Measurements from ENCODE around the gene PARVA.

The PARVA gene

DNA sequence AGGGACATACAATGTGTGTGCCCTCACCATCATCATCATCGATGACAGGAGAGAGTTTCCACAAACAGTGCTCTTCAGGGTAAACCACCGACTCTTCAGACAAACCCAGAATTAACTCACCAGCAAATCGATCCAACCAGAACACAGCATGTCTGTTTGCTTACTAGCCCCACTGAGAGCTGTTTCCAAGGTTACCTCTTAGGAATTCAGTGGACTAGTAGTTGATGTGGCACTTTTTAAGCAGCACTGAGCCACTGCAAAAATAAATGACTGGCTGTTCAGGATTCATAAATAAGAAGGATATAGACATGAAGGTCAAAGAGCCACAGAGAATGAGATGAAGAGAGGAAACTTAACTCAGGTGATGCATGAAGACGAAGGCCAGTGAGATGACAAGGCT, 83.1 kb downstream of the PARVA start:
- no peak for DNase-seq

DNA sequence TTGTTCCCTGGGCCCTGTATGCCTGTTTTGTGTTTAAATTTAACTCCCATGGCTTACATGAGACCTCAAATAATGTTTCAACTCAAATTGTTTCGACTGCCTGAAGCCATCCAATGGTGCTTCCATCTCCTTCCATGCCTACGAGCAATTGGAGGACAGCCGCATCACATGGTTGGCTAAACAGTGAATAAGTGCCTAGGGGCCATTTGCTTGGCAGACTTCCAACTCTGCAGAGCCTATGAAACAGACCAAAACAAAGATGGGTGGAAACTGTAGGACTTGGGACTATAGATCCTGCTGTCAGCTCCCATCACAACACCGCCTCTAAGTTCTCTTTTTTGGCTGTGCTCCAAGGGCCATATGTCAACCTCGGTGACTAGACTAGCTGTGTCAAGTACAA, 84.1 kb downstream of the PARVA start:
- no peak for DNase-seq

DNA sequence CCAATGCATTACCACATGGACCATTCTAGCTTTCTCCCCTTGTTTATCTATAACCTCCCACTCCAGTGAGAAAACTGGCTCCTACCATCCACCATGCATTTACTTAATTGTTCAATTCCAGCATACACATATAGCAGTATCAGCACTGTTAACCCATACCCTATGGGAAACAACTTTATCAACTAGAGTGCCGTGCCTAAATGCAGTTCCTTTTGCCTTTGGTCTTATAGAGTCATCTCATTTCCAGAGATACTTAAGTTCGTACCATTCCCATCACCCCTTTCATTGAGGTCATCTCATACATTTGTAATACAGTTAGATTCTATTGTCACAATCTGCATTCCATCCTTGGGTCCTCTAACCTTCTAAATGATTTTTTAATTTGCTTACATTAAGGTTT, 86.9 kb downstream of the PARVA start:
- DNase-seq: no peak

DNA sequence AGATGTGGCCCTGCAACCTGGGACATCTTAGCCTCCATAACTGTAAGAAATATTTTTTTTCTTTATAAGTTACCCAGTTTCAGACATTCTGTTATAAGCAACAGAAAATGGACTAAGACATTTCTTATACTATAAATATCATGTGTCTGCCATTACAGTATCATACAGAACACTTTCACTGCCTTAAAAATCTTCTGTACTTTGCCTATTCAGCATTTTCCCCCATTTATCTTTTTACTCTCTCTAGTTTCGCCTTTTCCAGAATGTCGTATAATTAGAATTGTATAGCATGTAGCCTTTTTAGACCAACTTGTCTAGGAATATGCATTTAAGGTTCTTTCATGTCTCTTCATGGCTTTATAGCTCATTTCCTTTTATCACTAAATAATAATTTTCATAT, 88.0 kb downstream of the PARVA start:
- DNase-seq: no peak

DNA sequence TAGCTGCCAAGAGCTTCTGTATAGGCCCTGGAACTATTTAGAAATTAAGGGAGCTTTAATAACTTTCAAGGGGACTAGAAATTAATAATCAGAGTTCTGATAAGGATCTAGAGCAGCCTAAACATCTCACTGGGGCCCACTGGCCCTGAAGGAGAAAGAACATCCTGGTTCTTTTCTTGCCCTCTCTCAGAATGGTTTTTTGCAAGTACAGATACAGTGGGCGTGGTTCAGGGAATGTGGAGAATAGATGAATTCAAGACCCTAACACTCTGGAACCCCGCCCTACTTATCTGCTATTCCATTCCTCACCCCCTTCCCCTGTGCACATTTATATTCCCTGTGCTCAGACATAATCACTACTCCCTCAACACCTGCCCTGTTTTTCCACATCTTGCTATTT, 90.2 kb downstream of the PARVA start:
- DNase-seq: no peak

DNA sequence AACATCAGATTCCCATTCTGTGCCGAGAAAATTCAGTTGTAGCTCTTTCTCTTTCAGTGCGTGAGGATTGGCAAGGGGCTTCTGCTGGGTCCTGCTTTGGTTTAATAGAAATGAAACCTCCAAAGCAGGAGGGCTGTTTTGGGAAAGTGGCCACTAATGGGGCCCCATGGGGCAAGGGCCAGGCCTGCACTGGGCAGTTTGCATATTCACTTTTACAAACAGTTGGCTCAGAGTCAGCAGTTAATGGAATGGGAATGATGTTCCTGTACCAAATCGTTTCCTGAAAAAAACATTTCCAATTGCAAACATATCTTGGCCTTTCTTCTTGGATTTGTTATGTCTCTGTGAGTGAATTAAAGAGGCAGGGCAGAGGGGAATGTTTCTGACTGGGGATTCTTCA, 92.1 kb downstream of the PARVA start:
- DNase-seq: no peak

DNA sequence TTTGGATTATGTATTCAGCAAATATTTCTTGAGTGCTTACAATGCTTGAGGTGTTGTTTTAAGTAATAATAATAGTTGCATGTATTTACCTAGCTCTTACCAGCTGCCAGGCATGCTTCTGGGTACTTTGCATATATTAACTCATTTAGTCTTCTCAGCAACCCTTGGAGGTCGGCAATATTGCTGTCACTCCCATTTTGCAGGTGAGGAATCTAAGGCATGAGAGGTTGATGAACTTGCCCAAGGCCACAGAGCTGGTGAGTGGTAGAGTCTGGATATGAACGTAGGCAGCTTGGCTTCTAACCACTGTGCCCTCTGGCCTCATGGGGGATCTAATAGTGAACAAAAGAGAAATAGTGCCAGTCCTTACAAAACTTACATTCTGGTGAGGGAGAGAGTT, 92.9 kb downstream of the PARVA start:
- no peak for DNase-seq

DNA sequence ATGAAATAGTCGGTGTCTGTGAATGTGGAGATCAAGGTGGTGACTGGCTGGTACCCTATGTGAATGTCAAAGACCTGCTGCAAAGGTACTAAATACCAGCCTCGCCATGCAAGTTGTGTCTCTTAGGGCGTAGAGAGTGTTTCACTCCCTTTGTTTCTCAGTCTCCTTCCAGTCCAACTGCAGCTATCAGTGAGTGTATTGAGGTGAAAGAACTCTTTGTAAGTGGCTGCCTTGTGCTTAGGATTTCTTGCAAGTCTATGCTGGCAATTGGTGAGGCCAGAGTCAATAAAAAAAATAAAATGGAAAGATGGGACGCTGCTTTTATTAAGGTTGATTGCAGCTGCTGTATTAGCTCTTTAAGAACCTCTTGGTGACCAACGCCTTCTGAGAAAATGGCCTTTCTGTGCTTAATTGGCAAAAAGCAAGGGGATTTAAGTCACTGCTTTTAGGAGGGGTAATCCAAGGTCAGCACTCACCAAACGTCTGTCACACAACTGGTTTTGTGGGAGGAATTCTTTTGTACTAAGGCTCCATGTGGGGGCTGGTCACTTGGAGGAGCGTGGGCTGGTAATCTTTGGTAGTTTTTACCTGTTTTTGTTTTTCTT, 95.1 kb downstream of the PARVA start:
- no peak for DNase-seq

DNA sequence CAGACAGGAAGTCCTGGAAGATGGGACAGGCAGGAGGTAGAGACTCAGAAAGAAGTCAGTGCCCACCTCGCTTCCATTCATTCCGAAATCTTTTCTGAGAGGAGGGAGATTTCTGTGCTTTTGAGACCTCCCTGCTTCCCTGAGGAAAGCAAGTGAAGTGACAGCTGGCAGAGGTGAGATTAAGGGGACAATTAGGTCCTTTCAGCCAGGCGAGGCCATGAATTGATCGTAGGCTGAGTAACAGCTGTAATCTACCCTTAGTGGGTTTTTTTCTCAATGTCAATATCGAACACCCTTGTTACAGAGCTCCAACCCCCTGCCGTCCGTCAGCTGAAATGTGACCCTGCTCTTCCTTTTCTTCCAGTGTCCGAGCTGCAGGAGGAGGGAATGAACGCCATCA, 96.0 kb downstream of the PARVA start:
- DNase-seq: no peak

DNA sequence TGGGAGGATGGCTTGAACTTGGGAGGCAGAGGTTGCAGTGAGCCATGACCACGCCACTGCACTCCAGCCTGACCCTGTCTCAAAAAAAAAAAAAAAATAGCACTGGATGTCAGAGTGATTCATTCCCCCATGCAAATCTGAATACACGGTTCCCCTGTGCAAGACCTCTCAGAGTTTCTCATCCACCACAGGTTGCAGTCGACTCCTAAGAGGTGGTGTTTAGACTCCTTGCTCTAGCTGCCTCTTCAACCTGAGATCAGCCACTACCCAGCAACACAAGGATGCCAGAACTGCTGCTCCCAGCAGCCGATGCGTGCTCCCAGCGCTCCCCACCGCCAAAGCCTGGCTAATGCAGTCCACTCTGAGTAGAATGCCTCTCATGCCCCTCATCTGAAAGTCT, 97.5 kb downstream of the PARVA start:
- DNase-seq: no peak

DNA sequence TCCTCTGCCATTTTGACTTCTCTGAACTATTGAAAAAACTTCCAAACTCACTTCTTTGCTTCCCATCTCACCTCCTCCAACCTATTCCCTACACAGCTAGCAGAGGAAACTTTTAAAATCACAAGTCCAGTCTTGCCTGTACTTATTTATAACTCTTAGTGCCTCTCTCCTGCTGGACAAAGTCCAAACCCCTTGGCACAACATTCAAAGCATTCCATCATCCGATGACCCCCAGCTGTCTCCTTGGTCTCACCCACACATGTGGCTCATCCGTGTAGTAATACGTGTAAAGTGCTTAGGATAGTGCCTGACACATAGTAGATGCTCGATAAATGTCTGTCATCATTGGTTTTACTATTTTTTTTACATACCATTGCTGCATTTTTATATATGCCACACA, 101.4 kb downstream of the PARVA start:
- no peak for DNase-seq

DNA sequence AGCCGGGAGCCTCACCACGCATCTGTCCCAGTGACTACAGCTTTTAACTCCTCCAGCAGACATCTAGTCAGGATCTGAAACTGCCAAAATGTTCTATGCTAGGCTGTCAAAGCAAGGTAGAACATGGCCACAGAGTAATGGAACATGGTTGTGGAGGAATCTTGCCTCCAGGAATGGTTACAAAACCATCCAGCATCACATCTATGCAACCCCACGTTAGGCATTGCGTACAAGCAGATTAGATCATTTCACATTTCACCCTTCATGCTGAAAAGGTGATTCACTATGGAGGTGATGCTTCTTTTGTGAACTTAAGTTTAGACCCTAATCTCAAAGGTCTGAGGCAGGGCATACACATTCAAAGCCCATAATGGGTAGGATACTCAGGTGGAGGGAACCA, 103.0 kb downstream of the PARVA start:
- no peak for DNase-seq

DNA sequence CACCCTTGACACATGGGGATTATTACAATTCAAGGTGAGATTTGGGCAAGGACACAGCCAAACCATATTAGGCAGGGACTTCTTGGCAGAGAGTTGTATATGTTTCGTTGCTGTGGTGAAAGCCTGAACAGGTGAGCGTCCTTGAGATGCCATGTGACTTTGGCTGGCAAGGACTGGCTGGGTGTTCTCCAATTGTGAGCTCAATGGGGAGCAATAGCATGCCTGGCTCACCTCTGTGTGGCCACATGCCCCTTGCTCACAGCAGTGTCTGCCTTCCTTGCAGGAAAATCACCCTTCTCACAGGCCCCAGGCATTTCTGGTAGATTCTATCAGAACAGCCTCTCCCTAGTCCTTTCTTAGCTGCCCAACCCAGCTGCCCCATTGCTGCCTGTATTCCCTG, 105.5 kb downstream of the PARVA start:
- no peak for DNase-seq

DNA sequence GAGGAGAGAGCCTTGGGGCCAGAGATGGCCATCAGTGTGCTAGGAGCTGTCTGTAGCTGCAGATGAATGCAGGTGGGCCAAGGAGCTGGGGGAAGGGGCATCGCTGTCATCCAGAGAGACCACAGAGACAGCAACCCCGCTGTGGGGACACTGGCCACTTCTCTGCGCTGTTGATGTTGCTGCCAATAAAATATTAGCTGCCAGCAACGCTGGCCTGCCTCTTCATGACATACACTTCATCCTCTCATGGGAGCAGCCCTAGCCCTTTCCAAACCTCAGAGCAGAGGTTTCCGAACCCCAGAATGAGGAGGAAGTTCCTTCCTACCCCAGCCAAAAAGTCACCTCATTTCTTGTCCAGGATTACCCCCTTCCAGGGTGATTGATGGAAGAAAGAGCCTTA, 106.2 kb downstream of the PARVA start:
- DNase-seq: no peak

DNA sequence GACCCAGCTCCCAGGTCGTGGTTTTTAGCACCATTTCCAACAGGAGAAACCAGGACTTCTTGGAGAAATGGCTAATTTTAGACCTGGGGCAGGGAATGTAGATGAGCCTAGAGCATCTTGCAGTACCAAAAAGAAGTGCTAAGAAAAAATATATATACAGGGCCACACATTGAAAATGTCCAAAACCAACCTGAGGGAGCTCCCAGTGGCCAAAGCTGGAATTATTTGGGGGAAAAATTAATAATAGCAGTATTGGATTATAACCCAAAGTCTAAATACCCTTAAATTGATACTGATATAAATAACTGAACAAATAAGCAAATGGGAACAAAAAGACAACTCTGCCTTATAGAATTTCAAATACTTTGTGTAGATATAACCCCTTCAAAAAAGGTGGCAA, 108.0 kb downstream of the PARVA start:
- no peak for DNase-seq

DNA sequence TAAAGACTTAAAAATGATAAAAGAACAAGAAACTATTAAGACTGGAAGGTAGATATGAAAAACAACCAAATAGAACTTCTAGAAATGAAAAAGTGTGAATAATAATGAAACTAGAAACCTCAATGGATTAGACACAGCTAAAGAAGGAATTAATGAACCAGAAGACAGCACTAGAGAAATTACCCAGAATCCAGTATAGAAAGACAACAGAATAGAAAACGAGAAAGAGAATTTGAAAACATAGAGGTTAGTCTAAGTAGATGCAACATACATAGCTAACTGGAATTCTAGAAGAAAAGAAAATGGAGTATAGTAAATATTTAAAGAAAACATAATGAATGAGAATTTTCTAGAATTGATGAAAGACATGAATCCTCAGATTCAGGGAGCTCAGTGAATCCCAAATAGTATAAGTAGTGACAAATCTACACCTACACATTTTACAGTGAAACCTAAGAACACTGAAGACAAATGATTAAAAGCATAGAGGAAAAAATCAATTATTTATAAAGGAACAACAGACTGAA, 111.9 kb downstream of the PARVA start:
- no peak for DNase-seq

DNA sequence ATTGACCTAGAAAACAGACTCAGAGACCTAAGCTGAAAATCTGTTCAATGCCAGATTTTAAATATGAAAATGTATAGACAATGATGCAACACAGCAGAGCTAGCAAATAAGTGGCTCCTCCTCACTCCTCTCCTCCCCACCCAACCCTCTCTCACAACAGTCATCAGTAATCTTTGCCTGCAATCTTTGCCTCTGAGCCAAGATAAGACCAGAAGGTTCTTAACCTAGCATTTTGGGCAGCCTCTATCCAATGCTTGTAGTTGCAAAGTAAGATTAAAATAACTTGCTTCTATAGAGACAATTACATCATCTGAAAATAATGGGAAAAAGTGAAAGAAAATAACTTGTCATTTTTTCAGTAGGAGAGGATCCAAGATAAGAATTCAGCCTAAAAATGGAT, 117.3 kb downstream of the PARVA start:
- no peak for DNase-seq

DNA sequence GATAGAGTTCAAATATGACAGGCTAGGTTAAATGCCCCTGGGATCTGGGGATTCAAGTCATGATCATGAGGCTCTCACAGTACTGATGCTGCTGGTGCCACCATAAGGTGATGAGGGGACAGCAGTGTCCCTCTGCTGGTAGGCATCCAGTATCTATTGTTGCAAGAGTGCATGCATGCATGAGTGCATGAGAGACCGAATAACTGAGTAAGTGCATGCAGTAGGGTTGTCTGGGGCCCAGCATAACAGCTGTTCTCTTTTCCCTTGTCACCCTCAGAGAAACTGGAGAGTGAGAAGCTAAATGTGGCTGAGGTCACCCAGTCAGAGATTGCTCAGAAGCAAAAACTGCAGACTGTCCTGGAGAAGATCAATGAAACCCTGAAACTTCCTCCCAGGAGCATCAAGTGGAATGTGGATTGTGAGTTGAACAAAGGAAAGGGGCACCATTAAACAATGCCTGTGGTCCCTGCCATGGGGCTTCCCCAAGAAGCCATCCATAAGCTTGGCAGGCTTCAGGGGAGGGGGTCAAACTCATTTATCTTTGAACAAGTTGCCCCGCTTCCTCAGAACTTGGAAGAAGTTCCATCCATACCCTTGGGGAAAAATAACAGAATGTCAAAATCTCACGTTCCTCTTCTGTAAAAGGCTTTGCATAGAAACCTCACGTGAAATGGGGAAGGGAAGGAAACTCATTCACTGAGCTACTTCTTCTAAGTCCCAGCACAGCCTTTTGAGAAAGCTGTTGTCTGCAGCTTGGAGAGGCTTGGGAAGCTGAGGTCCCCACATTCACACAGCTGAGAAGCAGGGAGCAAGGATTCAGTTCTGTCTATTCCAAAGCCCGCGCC, 119.0 kb downstream of the PARVA start:
- no peak for DNase-seq

DNA sequence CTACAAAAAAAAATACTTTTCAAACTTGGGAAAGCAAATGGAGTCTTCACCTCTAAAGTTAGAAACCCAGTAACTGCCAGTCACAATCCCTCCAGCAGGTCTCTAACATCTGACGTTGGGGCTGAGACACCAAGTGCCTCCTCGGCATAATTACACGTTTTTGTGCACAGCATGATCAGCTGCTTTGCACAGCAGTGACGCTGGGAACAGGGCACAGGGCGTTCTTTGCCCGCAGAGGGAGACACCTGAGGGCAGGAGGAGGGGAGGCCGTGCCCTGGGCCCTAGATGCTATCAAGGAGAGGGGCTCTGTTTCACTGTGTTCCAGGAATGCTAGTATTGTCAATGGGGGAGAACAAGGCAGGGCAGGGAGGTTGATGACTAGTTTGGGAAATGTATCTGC, 120.1 kb downstream of the PARVA start:
- no peak for DNase-seq

DNA sequence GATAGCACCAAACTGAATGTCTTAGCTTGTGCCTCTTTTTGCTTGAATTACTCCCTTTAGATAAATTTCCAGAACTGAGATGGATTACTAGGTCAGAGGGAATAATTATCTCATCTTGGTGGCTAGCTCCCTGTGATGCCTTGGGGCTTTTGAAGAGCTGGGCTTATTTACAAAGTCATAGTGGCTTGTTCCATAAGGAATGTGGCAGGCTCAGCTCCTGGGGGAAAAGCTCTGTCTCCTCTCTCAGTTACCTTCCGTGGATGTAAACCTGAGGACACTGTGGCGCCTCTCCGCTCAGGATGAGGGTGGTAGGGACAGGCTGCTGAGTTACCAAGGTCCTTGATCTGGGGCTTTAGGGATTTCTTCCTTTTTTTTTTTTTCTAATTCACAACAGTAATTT, 121.7 kb downstream of the PARVA start:
- no peak for DNase-seq

DNA sequence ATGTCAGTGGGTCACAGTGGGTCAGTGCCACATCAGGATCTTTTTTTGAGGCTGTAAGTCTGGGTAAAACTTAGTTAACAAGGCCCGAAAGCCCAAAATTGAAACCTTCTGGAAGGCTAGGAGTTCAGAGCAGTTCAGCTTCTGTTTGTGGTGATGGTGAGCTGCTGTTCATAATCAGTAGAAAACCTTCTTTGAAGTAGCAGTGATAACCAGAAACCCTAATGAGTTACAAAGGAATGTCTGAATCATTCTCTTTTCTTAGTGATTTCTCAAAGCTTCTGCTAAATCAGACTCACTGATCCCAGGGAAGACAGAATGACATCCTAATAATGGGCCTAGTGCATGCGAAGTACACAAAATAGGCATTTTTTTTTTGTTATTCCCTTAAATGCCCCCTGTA, 124.7 kb downstream of the PARVA start:
- DNase-seq: no peak

DNA sequence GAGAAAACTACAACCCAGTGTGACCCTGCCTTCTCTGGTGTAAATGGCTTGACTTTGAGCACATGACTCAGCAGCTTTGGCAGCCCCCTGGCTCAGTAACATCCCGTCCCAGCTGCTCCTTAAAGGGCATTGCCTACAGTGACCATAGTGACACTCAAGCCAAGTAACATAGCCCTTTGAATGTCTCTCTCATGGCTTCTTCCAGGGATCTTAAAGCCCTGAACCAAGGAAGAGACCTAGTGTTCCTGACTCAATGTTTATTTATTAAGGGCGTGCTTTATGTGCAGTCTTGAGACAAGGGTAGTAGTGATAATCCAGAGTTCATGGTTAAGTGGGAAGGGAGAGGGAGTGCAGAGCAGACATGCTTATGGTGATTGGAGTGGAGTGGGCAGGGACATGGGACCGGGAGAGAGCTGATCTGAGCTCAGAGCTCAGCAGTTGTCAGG, 125.7 kb downstream of the PARVA start:
- no peak for DNase-seq

DNA sequence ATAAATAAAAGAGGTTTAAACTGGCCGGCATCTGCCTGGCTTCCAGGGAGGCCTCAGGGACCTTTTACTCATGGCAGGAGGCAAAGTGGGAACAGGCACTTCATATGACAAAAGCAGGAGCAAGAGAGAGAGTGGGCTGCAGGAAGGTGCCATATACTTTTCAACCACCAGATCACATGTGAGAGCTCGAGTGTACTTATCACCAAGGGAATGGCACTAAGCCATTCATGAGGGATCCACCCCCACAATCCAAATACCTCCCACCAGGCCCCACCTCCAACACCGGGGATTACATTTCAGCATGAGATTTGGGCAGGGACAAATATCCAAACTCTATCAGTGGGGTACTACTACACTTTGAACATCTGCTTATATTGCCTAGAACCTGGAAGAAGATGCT, 126.5 kb downstream of the PARVA start:
- no peak for DNase-seq

DNA sequence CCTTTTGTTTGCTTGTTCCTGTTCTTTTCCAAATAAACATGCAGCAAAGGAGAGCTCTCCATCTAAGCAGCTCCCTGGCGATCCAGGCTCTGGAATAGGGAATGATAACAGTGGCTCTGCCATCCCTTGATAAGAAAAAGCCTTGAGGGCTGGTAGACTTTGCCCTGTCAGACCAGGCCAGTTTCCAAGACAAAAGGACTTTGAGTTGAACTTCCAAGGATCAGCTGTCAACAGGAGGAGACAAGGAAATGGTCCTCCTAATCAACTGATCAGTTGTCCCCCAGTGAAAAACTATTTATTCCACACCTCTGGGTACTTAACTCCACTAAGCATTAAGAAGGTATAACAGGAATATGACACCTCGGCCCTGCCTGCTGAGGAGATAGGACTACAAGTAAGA, 127.8 kb downstream of the PARVA start:
- DNase-seq: no peak

All from activated gamma-delta T cell (primary cell).